Measurements from ENCODE around the gene FGFR4. TPM values are rescaled to one million over a fixed set of nuclear protein-coding genes. Genes with fewer than 3 reads are reported as not detected.
"Not testable (repeated sequence)": the region's sequence is repeated elsewhere in the genome, so short reads cannot be mapped to it uniquely, and the experiment has no call there.

Gene FGFR4
- total and polyA plus RNA-seq, 2 donors (not counting 1 experiment from before 2014, with no cell fraction given) = 12.6 to 28.4 TPM

DNA sequence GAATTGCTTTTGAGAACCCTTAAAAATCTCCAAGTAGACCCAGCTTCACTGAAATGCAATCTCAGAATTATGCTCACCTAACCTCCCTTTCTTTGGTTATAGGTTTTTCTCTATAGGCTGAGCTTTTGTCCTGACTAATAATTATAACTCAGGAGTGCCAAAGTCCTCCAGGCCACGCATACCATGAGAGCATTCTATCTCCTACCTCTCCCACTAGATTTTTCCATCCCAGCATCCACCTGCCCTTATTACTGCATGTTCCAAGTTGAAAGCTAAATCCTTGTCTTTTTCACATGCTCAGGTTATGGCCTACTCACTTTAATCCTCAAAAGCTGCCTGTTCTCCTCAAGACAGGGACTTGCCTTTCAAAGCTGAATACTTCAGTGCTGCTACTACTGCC, 42.1 kb upstream of the FGFR4 start:
- Histone ChIP-seq H3K27me3 (ENCODE audit: control insufficient read depth, insufficient read depth, low read length) (no peaks in the 10 kb centered on the region), H3K4me3 (replicated peaks in 1 of 4; ENCODE audit: control extremely low read depth in 1 of 4, insufficient read depth in 1 of 4, low read depth in 3 of 4, low read length in 4 of 4) (no peak overlapping the region), H3K9me3 (ENCODE audit: control insufficient read depth, insufficient read depth, low read depth, low read length) (no peaks in the 10 kb centered on the region), H3K79me2 (ENCODE audit: control insufficient read depth, insufficient read depth, low read length) (no peaks in the 10 kb centered on the region), H3K36me3 (ENCODE audit: control insufficient read depth, insufficient read depth, low read length) (peaks cover 3% of the 10 kb centered on the region), H3K9ac (ENCODE audit: insufficient read depth, low read length) (no peak overlapping the region), H2AFZ (ENCODE audit: low read length) (no peak overlapping the region), H3K4me1 (ENCODE audit: control insufficient read depth, extremely low read depth, insufficient read depth, low read length) (no peaks in the 10 kb centered on the region), H3K4me2 (ENCODE audit: extremely low read depth, insufficient read depth, low read length) (no peak overlapping the region), H3K27ac (ENCODE audit: insufficient read depth, low read length) (no peak overlapping the region), H4K20me1 (ENCODE audit: control insufficient read depth, extremely low read depth, insufficient read depth, low read length) (no peaks in the 10 kb centered on the region)
- TF ChIP-seq EZH2 (IDR thresholded peaks at IDR 0.05; ENCODE audit: low read length, missing control alignments) = no peak
- TF ChIP-seq, protein P1, sequence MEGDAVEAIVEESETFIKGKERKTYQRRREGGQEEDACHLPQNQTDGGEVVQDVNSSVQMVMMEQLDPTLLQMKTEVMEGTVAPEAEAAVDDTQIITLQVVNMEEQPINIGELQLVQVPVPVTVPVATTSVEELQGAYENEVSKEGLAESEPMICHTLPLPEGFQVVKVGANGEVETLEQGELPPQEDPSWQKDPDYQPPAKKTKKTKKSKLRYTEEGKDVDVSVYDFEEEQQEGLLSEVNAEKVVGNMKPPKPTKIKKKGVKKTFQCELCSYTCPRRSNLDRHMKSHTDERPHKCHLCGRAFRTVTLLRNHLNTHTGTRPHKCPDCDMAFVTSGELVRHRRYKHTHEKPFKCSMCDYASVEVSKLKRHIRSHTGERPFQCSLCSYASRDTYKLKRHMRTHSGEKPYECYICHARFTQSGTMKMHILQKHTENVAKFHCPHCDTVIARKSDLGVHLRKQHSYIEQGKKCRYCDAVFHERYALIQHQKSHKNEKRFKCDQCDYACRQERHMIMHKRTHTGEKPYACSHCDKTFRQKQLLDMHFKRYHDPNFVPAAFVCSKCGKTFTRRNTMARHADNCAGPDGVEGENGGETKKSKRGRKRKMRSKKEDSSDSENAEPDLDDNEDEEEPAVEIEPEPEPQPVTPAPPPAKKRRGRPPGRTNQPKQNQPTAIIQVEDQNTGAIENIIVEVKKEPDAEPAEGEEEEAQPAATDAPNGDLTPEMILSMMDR (conservative IDR thresholded peaks at IDR 0.05 in 1 of 2, IDR thresholded peaks at IDR 0.05 in 1 of 2; ENCODE audit: low read depth in 1 of 2, low read length in 2 of 2) = no peak
- no peak for DNase-seq (ENCODE audit: low read depth in 2 of 2)

DNA sequence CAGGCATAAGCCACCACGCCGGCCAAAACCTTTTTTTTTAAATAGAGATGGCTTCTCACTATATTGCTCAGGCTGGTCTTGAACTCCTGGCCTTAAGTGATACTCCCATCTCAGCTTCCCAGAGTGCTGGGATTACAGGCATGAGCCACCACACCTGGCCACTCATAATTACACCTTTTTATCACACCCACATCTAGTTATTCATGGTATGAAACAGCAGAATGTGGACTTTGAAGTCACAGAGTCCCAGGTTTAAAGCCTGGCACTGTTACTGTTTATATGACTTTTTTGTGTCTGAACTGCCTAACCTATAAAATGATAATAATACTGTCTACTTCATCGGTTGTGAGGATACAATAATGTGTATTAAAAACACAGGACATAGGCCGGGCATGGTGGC, 41.1 kb upstream of the FGFR4 start:
- TF ChIP-seq, protein P1 (conservative IDR thresholded peaks at IDR 0.05 in 1 of 2, IDR thresholded peaks at IDR 0.05 in 1 of 2; ENCODE audit: low read depth in 1 of 2, low read length in 2 of 2) = no peak
- no peak for TF ChIP-seq EZH2 (IDR thresholded peaks at IDR 0.05; ENCODE audit: low read length, missing control alignments)
- no peak for DNase-seq (ENCODE audit: low read depth in 2 of 2)
- no peaks in the 10 kb centered on the region for H3K9me3 ChIP-seq (ENCODE audit: control insufficient read depth, insufficient read depth, low read depth, low read length)
- H3K79me2 ChIP-seq (ENCODE audit: control insufficient read depth, insufficient read depth, low read length) = no peaks in the 10 kb centered on the region
- no peak overlapping the region for H3K4me2 ChIP-seq (ENCODE audit: extremely low read depth, insufficient read depth, low read length)
- H3K9ac ChIP-seq (ENCODE audit: insufficient read depth, low read length) = no peak overlapping the region
- H3K36me3 ChIP-seq (ENCODE audit: control insufficient read depth, insufficient read depth, low read length) = peaks cover 4% of the 10 kb centered on the region
- no peaks in the 10 kb centered on the region for H4K20me1 ChIP-seq (ENCODE audit: control insufficient read depth, extremely low read depth, insufficient read depth, low read length)
- H3K27ac ChIP-seq (ENCODE audit: insufficient read depth, low read length) = no peak overlapping the region
- no peak overlapping the region for H2AFZ ChIP-seq (ENCODE audit: low read length)
- H3K4me1 ChIP-seq (ENCODE audit: control insufficient read depth, extremely low read depth, insufficient read depth, low read length) = no peaks in the 10 kb centered on the region
- H3K27me3 ChIP-seq (ENCODE audit: control insufficient read depth, insufficient read depth, low read length) = no peaks in the 10 kb centered on the region
- no peak overlapping the region for H3K4me3 ChIP-seq (replicated peaks in 1 of 4; ENCODE audit: control extremely low read depth in 1 of 4, insufficient read depth in 1 of 4, low read depth in 3 of 4, low read length in 4 of 4)

DNA sequence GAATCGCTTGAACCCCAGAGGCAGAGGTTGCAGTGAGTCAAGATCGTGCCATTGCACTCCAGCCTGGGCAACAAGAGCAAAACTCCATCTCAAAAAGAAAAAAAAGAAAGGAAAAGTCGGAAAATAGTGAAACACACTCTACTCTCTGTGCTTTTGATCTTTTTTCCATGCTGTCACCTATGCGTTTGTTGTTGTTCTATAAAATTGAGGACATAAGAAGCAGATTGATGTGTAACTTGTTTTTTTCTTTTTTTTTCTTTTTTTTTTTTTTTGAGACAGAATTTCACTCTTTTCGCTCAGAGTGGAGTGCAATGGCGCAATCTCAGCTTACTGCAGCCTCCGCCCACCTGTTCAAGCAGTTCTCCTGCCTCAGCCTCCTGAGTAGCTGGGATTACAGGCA, 38.2 kb upstream of the FGFR4 start:
- not testable (repeated sequence) for H3K4me1 ChIP-seq (ENCODE audit: control insufficient read depth, extremely low read depth, insufficient read depth, low read length); H3K4me2 ChIP-seq (ENCODE audit: extremely low read depth, insufficient read depth, low read length); H3K27ac ChIP-seq (ENCODE audit: insufficient read depth, low read length); H4K20me1 ChIP-seq (ENCODE audit: control insufficient read depth, extremely low read depth, insufficient read depth, low read length); H3K4me3 ChIP-seq (replicated peaks in 1 of 4; ENCODE audit: control extremely low read depth in 1 of 4, insufficient read depth in 1 of 4, low read depth in 3 of 4, low read length in 4 of 4); H3K9me3 ChIP-seq (ENCODE audit: control insufficient read depth, insufficient read depth, low read depth, low read length); H2AFZ ChIP-seq (ENCODE audit: low read length); H3K9ac ChIP-seq (ENCODE audit: insufficient read depth, low read length); H3K36me3 ChIP-seq (ENCODE audit: control insufficient read depth, insufficient read depth, low read length); H3K79me2 ChIP-seq (ENCODE audit: control insufficient read depth, insufficient read depth, low read length); DNase-seq (ENCODE audit: low read depth in 2 of 2); H3K27me3 ChIP-seq (ENCODE audit: control insufficient read depth, insufficient read depth, low read length)

All from fibroblast of lung (primary cell).